NB4 (cell line): ENCODE measurements around the gene CHAD.

Experiments
- POLR2A ChIP-seq: IDR thresholded peaks from 2 replicates; pipeline ENCODE4 v1.6.1; 2011; ENCODE audit warnings: mild to moderate bottlenecking; ENCODE audit not compliant: insufficient read length; ENCODE audit errors: extremely low read depth
- TF ChIP-seq, protein P1 (sequence below): IDR thresholded peaks from one replicate; pipeline ENCODE4 v1.5.1; 2012; ENCODE audit warnings: low read depth, low read length

DNA sequence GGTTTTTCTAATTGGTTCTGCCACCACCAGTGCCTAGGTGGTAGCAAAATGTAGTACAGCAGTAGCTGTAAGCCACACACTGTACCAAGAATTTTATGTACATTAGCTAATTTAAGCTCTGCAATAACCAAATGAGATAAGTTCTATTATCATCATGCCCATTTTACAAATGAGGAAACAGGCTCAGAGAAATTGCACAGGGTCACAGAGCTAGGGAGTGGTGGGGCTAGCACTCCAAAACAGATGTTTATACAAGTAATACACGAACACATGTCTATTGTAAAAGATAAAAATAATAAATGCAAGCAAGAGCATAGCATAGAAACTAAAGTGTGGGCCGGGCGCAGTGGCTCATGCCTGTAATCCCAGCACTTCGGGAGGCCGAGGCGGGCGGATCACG lies 23.5 kb upstream of the CHAD start:
- TF ChIP-seq POLR2A = no peak
- TF ChIP-seq, protein P1, sequence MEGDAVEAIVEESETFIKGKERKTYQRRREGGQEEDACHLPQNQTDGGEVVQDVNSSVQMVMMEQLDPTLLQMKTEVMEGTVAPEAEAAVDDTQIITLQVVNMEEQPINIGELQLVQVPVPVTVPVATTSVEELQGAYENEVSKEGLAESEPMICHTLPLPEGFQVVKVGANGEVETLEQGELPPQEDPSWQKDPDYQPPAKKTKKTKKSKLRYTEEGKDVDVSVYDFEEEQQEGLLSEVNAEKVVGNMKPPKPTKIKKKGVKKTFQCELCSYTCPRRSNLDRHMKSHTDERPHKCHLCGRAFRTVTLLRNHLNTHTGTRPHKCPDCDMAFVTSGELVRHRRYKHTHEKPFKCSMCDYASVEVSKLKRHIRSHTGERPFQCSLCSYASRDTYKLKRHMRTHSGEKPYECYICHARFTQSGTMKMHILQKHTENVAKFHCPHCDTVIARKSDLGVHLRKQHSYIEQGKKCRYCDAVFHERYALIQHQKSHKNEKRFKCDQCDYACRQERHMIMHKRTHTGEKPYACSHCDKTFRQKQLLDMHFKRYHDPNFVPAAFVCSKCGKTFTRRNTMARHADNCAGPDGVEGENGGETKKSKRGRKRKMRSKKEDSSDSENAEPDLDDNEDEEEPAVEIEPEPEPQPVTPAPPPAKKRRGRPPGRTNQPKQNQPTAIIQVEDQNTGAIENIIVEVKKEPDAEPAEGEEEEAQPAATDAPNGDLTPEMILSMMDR = no peak
